ENCODE measurements around the gene KCNK10. TPM values are rescaled to one million over a fixed set of nuclear protein-coding genes. Genes with fewer than 3 reads are reported as not detected.

The KCNK10 gene, protein sequence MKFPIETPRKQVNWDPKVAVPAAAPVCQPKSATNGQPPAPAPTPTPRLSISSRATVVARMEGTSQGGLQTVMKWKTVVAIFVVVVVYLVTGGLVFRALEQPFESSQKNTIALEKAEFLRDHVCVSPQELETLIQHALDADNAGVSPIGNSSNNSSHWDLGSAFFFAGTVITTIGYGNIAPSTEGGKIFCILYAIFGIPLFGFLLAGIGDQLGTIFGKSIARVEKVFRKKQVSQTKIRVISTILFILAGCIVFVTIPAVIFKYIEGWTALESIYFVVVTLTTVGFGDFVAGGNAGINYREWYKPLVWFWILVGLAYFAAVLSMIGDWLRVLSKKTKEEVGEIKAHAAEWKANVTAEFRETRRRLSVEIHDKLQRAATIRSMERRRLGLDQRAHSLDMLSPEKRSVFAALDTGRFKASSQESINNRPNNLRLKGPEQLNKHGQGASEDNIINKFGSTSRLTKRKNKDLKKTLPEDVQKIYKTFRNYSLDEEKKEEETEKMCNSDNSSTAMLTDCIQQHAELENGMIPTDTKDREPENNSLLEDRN
- polyA plus RNA-seq (2013, experiment 1 of 2; ENCODE audit: insufficient read length), result not detected
- 0.04 TPM for polyA plus RNA-seq (2013, experiment 2 of 2; ENCODE audit: insufficient read length)

DNA sequence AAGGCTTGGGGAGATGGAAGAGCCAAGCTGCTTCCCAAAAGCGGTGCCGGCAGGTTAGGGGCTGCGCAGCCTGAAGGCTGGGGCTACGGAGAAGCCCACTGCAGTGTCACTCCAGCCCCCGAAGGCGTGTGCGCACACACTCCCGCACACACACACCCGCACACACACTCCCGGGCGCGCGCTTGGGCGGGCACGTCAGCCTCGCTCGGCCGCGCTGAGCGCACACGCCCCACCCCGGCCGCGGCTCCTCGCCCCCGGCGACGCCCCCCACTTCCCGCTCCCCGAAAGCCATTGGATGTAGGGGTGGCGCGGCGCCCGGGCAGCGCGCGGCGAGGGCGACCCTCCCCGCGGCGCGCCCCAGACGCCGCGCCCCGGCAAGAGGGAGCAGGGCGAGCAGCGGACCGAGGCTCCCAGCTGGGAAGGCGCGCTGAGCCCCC, at the start of gene KCNK10:
KCNK10 (minus strand) TSS at position 184 of the 437 bp plus-strand sequence. CDS start 471 bp downstream, outside the sequence.
- DNase-seq, result no peak

DNA sequence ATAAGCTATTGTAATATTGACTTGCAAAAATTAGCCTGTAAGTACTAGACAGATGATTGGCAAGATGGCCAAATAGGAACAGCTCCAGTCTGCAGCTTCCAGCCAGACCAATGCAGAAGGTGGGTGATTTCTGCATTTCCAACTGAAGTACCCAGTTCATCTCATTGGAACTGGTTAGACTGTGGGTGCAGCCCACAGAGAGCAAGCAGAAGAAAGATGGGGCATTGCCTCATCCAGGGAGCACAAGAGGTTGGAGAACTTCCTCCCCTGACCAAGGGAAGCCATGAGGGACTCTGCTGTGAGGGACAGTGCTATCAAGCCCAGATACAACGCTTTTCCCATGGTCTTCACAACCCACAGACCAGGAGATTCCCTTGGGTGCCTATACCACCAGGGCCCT, 46.4 kb upstream of the KCNK10 start:
- DNase-seq, result no peak

DNA sequence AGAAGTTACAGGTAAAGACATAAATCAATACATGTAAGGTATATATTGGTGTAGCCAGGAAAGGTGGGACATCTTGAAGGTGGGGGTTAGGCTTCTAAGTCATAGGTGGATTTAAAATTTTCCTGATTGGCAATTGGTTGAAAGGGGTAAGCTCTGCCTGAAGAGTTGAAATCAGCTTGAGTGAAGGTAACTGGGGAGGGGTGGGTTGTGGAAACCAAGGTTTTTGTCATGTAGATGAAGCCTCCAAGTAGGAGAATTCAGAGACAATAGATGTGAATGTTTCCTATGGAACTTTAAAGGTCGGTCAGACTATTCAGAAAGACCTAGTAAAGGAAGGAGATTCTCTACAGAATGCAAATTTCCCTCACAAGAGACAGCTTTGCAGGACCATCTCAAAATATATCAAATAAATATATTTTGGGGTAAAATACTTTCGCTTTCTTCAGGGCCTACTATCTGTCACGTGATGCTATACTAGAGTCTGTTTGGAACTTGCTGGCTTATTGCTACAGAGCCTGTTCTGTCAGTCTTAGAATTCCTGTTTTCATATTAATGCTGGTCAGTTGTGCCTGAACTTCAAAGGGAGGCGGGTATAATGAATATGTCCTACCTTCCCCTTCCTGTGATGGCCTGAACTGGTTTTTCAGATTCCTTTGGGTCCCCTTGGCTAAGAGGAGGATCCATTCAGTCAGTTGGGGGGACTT, 41.8 kb upstream of the KCNK10 start:
- no peak for DNase-seq

DNA sequence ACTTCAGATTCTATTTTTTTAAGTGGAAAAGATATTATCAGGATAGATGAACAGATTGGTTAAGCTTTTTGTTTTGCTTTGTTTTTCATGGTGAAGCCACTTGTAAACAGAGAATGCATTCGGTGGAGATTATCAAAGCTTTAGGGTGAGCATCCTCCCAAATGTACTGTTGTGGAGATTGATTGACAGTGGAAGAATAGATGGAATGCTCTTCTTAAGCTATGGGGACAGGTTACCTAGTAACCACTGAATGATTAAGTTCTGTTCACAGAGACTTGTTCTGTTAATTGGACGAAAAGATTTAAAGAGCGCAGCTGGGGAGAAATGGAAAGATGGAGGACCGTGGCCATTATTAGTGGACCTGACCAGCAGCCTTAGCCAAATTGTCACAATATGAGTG, 40.6 kb upstream of the KCNK10 start:
- no peak for DNase-seq

DNA sequence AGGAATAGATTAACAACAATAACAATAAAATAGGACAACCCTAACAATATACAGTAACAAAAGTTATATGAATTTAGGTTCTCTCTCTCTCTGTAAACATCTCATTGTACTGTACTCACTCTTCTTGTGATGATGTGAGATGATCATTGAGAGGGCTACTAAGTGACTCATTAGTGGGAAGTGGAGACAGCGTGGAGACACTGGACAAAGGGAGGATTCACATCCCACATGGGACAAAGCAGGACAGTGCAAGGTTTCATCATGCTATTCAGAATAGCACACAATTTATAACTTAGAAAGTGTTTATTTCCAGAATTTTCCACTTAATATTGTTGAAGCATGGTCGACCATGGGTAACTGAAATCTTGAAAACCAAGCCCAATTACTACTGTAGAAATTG, 36.4 kb upstream of the KCNK10 start:
- DNase-seq, result no peak

DNA sequence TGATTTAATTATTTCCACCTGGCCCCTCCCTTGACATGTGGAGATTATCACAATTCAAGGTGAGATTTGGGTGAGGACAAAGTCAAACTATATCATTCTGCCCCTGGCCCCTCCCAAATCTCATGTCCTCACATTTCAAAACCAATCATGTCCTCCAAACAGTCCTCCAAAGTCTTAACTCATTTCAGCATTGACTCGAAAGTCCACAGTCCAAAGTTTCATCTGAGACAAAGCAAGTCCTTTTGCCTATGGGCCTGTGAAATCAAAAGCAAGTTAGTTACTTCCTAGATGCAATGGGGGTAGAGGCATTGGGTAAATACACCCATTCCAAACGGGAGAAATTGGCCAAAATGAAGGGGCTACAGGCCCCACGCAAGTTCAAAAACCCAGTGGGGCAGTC, 31.3 kb upstream of the KCNK10 start:
- DNase-seq, result no peak

DNA sequence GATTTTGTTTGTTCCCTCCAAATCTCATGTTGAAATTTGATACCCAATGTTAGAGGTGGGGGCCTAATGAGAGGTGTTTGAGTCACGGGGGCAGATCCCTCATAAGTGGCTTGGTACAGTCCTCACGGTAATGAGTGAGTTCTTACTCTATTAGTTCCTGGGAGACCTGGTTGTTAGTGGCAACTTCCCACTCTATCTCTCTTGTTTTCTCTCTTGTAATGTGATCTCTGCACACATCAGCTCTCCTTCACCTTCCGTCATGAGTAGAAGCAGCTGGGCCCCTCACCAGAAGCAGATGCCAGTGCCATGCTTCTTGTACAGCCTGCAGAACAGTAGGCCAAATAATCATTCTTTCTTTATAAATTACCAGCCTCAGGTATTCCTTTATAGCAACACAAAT, 29.6 kb upstream of the KCNK10 start:
- no peak for DNase-seq

DNA sequence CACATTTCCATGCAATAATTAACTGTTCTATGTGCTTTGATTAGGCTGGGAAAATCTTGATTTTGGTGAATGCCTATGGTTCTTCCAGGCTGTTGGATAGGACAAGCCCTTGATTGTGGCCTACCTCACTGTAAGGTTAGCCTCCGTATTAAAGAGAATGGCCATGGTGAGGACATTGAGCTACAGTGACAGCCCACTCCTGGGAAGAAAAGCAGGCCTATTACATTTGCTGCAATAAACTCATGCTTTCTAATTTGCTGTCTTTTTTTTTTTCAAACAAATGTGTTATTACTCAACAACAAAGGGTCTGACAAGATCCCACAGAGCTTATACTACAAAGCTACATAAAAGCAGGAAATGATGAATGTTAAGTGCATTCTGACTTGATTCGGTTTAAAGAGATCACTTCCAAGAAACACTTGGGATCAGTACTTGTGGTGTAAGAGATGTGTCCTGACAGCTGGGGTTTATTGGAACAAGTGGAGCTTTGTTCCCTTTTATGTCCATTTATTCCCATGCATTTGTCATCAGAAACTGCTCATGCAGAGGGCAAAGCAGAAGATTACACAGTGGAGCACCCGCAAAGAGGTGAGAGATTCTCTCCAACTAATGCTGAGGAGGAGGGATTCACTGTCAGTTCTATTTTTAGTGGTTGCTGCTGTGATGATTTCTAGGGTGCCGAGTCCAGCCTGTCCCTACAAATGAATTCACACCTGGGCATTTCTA, 29.1 kb upstream of the KCNK10 start:
- no peak for DNase-seq

DNA sequence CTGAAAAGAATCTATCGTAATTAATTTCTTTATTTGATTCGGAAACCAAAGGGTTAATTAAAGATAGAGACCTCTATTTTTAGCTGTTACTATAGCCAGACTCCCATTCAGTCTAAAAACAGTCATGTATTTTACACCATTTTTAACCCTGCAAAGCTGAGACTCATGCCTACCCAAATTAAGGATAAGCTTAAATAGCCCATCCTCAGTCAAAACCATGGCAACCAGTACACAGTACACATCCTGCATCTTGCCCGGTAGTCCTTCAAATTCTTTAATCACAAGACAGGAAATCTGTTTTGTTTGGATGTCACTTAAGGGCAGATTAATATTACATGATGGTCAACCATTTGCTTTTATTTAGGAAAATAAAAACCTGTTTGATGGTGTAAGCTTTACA, 25.5 kb upstream of the KCNK10 start:
- DNase-seq, result no peak

DNA sequence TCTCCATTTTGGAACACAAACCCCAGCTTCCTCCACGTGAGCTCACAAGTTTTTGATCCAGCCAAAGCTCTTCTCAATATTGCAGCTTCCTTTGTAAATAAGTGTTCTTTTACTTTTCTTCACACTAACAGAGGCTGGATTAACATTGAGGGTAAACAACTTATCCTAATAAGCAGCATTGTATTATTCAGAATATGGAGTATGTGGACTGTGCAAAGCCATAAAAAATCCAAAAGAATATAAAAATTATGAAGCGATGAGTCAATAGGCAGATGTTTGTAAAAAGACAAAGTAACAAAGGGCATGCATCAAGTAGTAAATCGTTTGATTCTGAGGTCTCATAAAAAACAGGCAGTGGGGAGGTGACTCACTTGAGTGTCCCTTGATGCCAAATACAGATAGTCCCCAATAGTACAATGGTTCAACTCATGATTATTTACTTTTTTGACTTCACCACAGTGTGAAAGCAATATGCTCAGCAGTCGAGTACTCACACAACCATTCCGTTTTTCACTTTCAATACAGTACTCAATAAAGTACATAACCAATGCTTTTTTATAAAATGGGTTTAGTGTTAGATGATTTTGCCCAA, 23.1 kb upstream of the KCNK10 start:
- no peak for DNase-seq

DNA sequence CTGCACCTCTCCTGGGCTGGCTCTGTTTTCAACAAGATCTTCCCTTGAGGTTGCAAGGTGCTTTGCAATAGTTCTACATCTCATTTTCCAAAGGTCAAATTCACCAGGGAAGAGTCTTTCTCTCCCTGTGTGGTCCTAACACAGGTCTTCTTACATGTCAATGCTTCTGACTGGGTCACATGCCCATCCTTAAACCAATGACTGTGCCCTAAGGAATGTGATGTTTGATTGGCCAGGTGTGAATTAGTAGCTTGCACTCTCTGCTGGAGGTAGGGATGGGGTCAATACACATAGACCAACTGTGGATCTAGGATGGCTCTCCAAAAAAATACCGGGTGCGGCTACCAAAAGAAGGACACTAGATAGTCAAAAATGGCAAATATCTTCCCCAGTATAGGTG, 19.9 kb upstream of the KCNK10 start:
- DNase-seq, result no peak

DNA sequence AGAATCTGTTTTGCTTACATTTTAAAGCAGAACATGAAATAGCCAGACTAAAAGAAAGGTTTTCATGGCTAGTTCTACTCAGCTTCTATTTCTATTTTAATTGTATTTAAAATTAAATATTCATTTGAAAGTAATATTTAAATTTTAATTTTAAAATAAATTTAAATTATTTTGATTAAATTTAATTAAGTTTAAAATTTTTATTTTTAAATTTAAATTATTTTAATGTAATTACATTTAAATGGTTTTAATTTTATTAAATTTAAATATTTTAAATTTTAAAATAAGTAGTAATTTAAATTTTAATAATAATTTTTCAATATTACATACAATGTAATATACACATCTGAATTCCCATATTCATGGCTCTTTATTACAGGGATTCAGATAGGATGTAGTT, 17.3 kb upstream of the KCNK10 start:
- no peak for DNase-seq

DNA sequence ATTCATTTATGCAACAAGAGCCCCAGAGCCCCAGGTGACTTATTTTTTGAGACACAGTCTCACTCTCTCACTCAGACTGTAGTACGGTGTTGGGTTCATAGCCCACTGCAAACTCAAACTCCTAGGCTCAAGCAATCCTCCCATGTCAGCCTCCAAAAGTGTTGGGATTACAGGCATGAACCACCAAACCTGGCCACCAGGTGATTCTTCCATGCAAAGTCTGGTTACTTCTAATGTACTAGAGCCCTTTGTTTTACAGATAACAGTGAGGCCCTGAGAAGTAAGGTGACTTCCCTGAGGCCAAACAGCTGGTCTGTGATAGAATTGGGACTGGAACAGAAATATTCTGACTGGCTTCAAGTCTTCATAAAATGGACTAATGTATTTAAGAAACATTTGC, 10.0 kb upstream of the KCNK10 start:
- DNase-seq, result no peak

DNA sequence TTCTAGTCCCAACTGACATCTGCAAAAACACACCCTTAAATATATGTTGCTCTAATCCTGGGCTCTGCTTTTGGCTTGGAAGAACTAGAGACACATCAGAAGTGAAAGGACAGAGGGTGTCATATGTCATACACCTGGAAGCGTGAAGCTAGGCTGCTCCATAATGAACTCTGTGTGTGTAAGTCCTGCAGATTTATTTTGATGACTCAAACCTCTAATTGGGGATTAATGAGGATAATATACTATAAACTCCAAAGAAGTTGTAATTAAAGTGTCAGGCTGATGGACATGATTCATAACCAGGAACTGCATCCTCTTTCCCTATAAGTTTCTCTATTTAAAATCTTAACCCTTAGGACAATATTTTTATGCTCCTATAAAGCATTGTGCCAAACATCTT, 4.4 kb upstream of the KCNK10 start:
- DNase-seq, result no peak

DNA sequence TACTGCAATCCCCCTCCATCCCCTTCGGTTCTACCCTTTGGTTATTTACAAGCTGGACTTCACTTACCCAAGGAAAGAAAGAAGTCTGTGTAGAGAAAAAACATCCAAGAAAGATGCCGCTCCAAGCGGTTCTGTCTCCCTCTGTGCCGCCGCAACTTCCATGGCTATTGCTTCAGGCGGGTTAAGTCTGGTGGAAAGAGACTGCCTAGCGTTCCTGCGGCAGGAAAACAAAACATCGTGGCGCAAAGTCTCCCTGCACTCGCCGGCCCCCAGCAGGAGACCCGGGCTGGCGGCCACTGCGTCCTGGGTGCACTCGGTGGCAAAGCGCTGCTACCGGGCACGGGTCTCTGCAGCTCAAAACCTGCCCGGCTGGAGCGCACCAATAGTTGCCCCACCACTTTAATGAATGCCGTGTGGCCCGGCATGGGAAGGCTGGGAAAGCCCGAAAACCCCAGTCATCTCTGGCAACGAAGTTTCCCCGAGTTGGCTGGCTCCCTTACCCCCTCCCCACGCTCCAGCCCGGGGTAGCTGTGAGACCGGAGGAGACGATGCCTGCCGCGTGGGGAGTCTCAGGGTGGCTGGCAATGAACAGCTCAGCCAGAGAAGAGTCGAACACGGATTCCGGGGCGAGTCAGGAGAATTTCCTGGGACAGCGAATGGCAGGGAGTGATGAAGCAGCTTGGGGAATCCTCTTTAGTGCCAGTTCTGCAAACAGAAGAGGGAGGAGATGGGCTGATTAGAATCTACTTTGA, 3.5 kb upstream of the KCNK10 start:
- DNase-seq, result peak; percentile 9

DNA sequence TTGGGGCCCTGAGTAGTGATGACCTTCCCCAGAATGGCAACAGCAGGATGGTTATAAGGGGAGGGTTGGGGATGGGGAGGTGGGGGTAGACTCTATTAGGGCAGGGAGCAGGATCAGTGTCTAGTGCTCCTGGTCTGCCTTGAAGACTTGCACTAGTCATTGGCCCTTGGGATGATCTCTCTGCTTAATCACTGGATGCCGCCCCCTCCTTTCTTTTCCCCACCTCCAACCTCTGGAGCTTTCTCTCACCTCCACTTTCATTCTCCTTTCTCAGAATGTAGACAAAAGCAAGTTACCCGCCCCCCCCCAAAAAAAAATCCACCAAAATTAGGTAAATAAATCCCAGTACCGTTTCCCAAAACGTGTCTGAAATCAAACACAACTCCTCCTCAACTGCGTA, 2.8 kb upstream of the KCNK10 start:
- DNase-seq, result no peak

DNA sequence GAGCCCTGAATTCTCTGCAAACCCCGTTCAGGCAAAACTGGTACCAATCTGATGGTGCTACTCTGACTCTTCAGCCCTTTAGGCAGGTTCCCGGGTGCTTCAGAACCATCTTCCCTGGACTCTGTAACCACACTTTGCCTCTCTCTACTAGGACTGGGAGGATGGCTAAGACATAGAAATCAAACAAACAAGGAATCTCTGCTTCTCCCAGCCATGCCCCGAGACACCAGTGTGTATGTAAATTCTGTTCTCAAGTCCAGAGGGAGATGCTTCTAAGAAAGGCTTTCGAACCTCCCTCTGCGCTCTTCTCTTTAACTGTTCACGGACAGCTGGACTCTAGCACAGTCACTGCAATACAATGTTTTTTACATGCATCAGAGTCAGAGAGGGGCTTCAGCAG, 1.9 kb upstream of the KCNK10 start:
- DNase-seq, result no peak

DNA sequence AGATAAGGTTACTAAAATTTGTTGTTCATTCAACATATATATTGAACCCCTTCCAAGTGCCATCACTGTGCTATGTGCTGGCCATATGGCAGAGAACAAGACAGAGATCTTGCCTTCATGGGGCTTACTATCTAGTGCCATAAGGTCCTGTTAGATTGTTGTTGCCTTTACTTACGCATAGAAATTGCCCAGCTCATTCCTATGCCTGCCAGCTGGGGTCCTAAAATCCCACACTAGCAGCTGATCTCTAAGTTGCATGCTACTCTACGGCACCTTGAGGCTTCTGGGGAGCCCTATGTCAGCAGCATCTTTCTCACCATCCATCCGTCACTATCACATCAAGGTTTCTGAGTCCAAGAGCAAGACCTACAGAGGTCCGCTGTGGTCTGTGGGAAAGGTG, 1.4 kb upstream of the KCNK10 start:
- no peak for DNase-seq

DNA sequence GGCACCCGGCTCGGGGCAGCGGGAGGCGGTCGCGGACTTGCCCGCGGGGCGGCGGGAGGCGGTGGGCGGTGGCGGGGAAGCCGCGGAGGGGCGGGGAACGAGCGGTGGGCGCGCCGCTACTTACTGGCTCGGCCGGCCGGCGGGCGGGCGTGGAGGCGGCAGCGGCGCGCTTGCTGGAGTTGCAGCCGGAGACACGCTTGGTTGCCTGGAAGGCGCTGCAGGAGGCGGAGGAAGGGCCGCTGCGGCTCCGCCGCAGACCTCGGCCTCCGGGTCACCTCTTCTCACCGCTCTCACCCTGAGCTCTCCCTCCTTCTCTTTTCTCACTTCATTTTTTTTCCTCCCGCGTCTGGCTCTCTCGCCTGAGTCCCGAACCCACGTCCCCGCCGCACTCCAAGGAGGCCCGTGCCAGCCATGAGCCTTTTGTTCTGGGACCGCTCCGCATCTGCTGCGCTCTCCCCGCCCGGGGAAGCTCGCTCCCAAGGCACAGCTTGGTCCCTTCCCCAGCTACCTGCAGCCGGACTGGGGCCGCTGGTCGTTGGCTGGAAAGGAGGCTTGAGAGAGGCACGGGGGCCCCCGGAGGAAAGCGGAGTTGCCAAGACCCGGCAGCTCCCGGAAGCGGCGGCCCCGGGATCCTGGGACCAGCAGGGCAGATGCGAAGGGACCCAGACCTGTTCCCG, 592 bp upstream of the KCNK10 start:
- peak; percentile 10 for DNase-seq

DNA sequence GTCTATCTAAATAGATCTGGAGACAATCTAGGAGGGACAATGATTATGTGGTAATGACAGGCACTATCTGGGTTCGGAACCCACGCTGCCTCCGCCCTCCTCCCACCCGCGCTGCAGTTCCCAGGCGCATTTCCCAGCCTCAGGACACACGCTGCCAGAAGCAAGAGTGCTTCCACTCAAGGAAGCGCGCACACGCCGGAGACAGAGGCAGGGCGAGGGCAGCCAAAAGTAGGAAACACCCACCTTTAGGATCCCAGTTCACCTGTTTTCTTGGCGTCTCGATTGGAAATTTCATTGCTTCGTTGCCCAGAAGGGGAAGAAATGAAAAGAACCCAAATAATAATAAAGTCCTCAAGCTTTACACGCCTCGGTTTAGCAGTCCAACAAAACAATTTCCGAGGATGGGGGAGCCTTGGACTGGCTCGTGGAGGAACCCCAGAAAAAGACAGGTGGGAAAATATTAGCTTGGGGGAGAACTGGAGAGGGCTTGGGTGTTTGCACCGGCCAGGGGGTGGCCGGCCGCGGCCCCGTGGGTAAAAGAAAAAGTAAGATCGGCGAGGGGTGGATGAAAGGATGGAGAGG, 474 bp downstream of the KCNK10 start:
- DNase-seq, result no peak
